Endothelial cell of umbilical vein (primary cell): Measurements from ENCODE around the gene GSN. TPM values are rescaled to one million over a fixed set of nuclear protein-coding genes. Genes with fewer than 3 reads are reported as not detected.

Experiments
- BruUV-seq: library from RNA; stranded (reverse); fragments of 400-500 nt; replicated peaks from 2 replicates; lab custom pipeline; 2021; lab: Mats Ljungman, UMichigan
- CTCF ChIA-PET: fragments of 300-600, 350-600 bp; sonication (Branson Sonifier 250); formaldehyde crosslinking; loops from one replicate; lab custom pipeline; 2021; ENCODE audit warnings: antibody characterized with exemption, inconsistent platforms; lab: Charles Lee
- POLR2A ChIA-PET: fragments of 300-600, 350-600 bp; sonication (Branson Sonifier 250); formaldehyde crosslinking; loops from one replicate; lab custom pipeline; 2021; ENCODE audit warnings: antibody characterized with exemption, inconsistent platforms; lab: Charles Lee
- DNase-seq: peaks from one replicate; pipeline ENCODE4 v3.0.0-alpha.2; 2011; ENCODE audit warnings: low read depth, low spot score
- FAIRE-seq: peaks from 2 replicates; lab custom pipeline; 2011; peaks lifted over from hg19 to GRCh38; lab: Jason Lieb, UNC
- H2AFZ ChIP-seq: 2 replicates; pipeline ENCODE4 v1.6.0; 2012; ENCODE audit warnings: low read depth, low read length, control low read depth, inconsistent platforms
- H3K27ac ChIP-seq: 2 replicates; pipeline ENCODE4 v1.5.1; 2011; ENCODE audit warnings: low read depth, mild to moderate bottlenecking, control low read depth, low read length, moderate library complexity; ENCODE audit not compliant: insufficient read depth
- H3K27me3 ChIP-seq, 2 experiments: 2 replicates each; pipeline versions ENCODE4 v1.6.0 to v1.6.1; 2011; ENCODE audit warnings: low read length in 2 of 2, mixed read lengths in 1 of 2; ENCODE audit not compliant: control insufficient read depth in 2 of 2, insufficient read depth in 2 of 2
- H3K36me3 ChIP-seq, 2 experiments: 2 replicates in 1 of 2; 3 replicates in 1 of 2; pipeline ENCODE4 v1.5.1; 2011; ENCODE audit warnings: low read length in 2 of 2, mild to moderate bottlenecking in 1 of 2, moderate library complexity in 1 of 2; ENCODE audit not compliant: control insufficient read depth in 2 of 2, insufficient read depth in 2 of 2; ENCODE audit errors: extremely low read depth in 1 of 2
- H3K4me1 ChIP-seq: 3 replicates; pipeline ENCODE4 v1.5.1; 2011; ENCODE audit warnings: mild to moderate bottlenecking, low read length; ENCODE audit not compliant: control insufficient read depth, insufficient read depth; ENCODE audit errors: extremely low read depth
- H3K4me2 ChIP-seq: 2 replicates; pipeline ENCODE4 v1.6.1; 2011; ENCODE audit warnings: low read length, control low read depth, mixed read lengths; ENCODE audit not compliant: insufficient read depth
- H3K4me3 ChIP-seq, 3 experiments: fragments of 200-600 bp in 1 of 3; sonication (generic), shearing (Covaris generic) in 1 of 3; replicated peaks in 1 of 3; 2 replicates each; pipeline ENCODE4 v1.5.1; 2011 to 2016; ENCODE audit warnings: control low read depth in 3 of 3, low read length in 3 of 3, mild to moderate bottlenecking in 2 of 3, inconsistent platforms in 1 of 3, low read depth in 1 of 3, moderate library complexity in 1 of 3; ENCODE audit not compliant: insufficient read depth in 1 of 3
- H3K79me2 ChIP-seq: 2 replicates; pipeline ENCODE4 v1.6.0; 2012; ENCODE audit warnings: low read length, inconsistent platforms; ENCODE audit not compliant: control insufficient read depth, insufficient read depth
- H3K9ac ChIP-seq: replicated peaks from 2 replicates; pipeline ENCODE3; 2011; ENCODE audit warnings: low read length, control low read depth; ENCODE audit not compliant: insufficient read depth; ENCODE audit errors: extremely low read depth
- H3K9me1 ChIP-seq: replicated peaks from 3 replicates; pipeline ENCODE4 v1.6.0; 2011; ENCODE audit warnings: mild to moderate bottlenecking, low read length; ENCODE audit not compliant: control insufficient read depth, insufficient read depth; ENCODE audit errors: extremely low read depth
- H3K9me3 ChIP-seq: replicated peaks from 2 replicates; pipeline ENCODE4 v1.5.1; 2012; ENCODE audit warnings: low read length, inconsistent platforms; ENCODE audit not compliant: control insufficient read depth, insufficient read depth
- H4K20me1 ChIP-seq: replicated peaks from 2 replicates; pipeline ENCODE3; 2011; ENCODE audit warnings: mild to moderate bottlenecking, low read length; ENCODE audit not compliant: control insufficient read depth, insufficient read depth; ENCODE audit errors: extremely low read depth
- EZH2 ChIP-seq: IDR thresholded peaks from 2 replicates; pipeline ENCODE4 v1.6.1; 2012; ENCODE audit warnings: borderline replicate concordance, low read depth, mild to moderate bottlenecking, moderate library complexity, low read length, inconsistent platforms; ENCODE audit not compliant: severe bottlenecking
- FOS ChIP-seq: IDR thresholded peaks from 2 replicates; pipeline ENCODE4 v1.6.1; 2011; ENCODE audit warnings: mild to moderate bottlenecking, low read length, moderate library complexity, borderline replicate concordance; ENCODE audit not compliant: insufficient read depth
- GATA2 ChIP-seq: IDR thresholded peaks from 2 replicates; pipeline ENCODE4 v1.7.0; 2011; ENCODE audit warnings: low read depth, mild to moderate bottlenecking, moderate library complexity, mixed read lengths, low read length; ENCODE audit not compliant: insufficient read length, insufficient read depth
- JUN ChIP-seq: IDR thresholded peaks from 2 replicates; pipeline ENCODE4 v1.6.1; 2011; ENCODE audit warnings: borderline replicate concordance, low read depth; ENCODE audit not compliant: insufficient read length, insufficient read depth
- MYC ChIP-seq: IDR thresholded peaks from one replicate; pipeline ENCODE4 v1.6.1; 2011; ENCODE audit warnings: mild to moderate bottlenecking, low read depth, low read length
- POLR2A ChIP-seq: IDR thresholded peaks from 2 replicates; pipeline ENCODE4 v1.6.1; 2012; ENCODE audit warnings: low read depth, mild to moderate bottlenecking, control low read depth, low read length
- POLR2AphosphoS5 ChIP-seq: IDR thresholded peaks from 2 replicates; pipeline ENCODE4 v1.6.1; 2012; ENCODE audit warnings: low read depth, mild to moderate bottlenecking, control low read depth, low read length, moderate library complexity; ENCODE audit not compliant: insufficient read depth
- dilution Hi-C: fragments of 300-500 bp; cut with MboI; formaldehyde crosslinking; loops from one replicate; pipeline ENCODE4 v1.15.0; 2019; ENCODE audit warnings: low sequenced_read_pairs; ENCODE audit not compliant: extremely low pct_ligation_motif_present
- intact Hi-C: fragments of 100-400 bp; cut with micrococcal nuclease; formaldehyde crosslinking; loops from one replicate; pipeline ENCODE4 v1.10.0; 2022
- polyA plus RNA-seq, 4 experiments: library from polyadenylated mRNA; depleted of rRNA in 3 of 4; stranded (reverse) in 3 of 4; unstranded in 1 of 4; fragments of >200 nt; gene quantifications; 2 replicates each; pipeline versions ENCODE4 v1.2.1 to v1.2.3, GENCODE V29; 2011 to 2012; ENCODE audit warnings: missing spikeins in 1 of 4
- total RNA-seq: library from RNA; stranded (reverse); gene quantifications from 2 replicates; pipeline ENCODE4 v1.2.3, GENCODE V29; 2021
- TF ChIP-seq, protein P1 (sequence below), 2 donors: IDR thresholded peaks; 1 replicate in 1 of 2; 2 replicates in 1 of 2; pipeline ENCODE4 v1.5.1; 2011; ENCODE audit warnings: low read length in 2 of 2, mild to moderate bottlenecking in 2 of 2, moderate library complexity in 2 of 2, control low read depth in 1 of 2, inconsistent platforms in 1 of 2, low read depth in 1 of 2; ENCODE audit not compliant: insufficient read depth in 1 of 2; ENCODE audit errors: extremely low read depth in 1 of 2
- TF ChIP-seq, protein P2 (sequence below): IDR thresholded peaks from 2 replicates; pipeline ENCODE4 v1.6.1; 2011; ENCODE audit not compliant: insufficient read depth, insufficient read length

Gene GSN
- total and polyA plus RNA-seq, 2 donors (not counting 3 experiments of a cell fraction or from before 2014, with no cell fraction given) = 130 to 232 TPM

DNA sequence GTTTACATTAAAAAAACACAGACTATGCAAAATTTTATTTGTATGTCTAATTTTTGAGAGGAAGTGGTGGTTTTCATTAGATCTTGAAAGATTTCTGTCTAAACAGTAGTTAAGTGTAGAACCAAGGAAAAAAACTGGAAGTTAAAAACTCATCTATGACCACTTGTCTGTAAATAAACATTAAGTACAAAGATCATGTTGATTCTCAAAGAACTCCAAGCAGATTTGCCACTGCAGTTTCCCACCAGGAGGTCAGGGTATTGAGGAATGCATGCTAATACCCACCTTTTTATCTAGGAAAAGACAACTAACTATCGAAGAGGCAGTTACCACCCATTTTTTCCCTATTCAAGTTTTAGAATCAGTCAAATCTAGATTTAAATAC lies 100.2 kb downstream of the GSN start:
- FAIRE-seq = no peak
- no peaks in the 10 kb centered on the region for H3K9me3 ChIP-seq
- BruUV-seq = no TSS peak
- dilution Hi-C loops (no loop called here), intact Hi-C loops (no loop called here)
- TF ChIP-seq MYC = no peak
- no peak for TF ChIP-seq EZH2
- TF ChIP-seq, protein P1, sequence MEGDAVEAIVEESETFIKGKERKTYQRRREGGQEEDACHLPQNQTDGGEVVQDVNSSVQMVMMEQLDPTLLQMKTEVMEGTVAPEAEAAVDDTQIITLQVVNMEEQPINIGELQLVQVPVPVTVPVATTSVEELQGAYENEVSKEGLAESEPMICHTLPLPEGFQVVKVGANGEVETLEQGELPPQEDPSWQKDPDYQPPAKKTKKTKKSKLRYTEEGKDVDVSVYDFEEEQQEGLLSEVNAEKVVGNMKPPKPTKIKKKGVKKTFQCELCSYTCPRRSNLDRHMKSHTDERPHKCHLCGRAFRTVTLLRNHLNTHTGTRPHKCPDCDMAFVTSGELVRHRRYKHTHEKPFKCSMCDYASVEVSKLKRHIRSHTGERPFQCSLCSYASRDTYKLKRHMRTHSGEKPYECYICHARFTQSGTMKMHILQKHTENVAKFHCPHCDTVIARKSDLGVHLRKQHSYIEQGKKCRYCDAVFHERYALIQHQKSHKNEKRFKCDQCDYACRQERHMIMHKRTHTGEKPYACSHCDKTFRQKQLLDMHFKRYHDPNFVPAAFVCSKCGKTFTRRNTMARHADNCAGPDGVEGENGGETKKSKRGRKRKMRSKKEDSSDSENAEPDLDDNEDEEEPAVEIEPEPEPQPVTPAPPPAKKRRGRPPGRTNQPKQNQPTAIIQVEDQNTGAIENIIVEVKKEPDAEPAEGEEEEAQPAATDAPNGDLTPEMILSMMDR (IDR thresholded peaks at IDR 0.05; ENCODE audit: extremely low read depth in 1 of 2, insufficient read depth in 1 of 2, low read depth in 1 of 2, low read length in 2 of 2) = no peak
- no peak for TF ChIP-seq POLR2A
- TF ChIP-seq JUN = no peak
- TF ChIP-seq POLR2AphosphoS5 = no peak
- no peak for TF ChIP-seq GATA2
- TF ChIP-seq, protein P2, sequence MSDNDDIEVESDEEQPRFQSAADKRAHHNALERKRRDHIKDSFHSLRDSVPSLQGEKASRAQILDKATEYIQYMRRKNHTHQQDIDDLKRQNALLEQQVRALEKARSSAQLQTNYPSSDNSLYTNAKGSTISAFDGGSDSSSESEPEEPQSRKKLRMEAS = no peak
- TF ChIP-seq FOS = no peak
- peaks cover 59% of the 10 kb centered on the region for H3K4me1 ChIP-seq
- POLR2A ChIA-PET = interaction anchor here (1.0 kb wide), 1 partner anchor 14 kb away, joined by 3 read pairs; no protein-coding TSS in a partner anchor
- H3K4me3 ChIP-seq = peak overlapping the region; percentile 2 to 88 (median 78)
- H3K27ac ChIP-seq = peak overlapping the region; percentile 93
- H3K4me2 ChIP-seq = peak overlapping the region; percentile 98
- peaks cover 0 to 2% of the 10 kb centered on the region in 2 experiments for H3K36me3 ChIP-seq
- H2AFZ ChIP-seq = no peak overlapping the region
- H3K79me2 ChIP-seq = peaks cover 56% of the 10 kb centered on the region
- no peaks in the 10 kb centered on the region for H4K20me1 ChIP-seq
- DNase-seq = no peak
- no peaks in the 10 kb centered on the region for H3K9me1 ChIP-seq
- peak overlapping the region; percentile 96 for H3K9ac ChIP-seq
- CTCF ChIA-PET = interaction anchor here (1.2 to 2.2 kb wide), 3 partner anchors 8 to 90 kb away, joined by 3 to 8 read pairs (median 7); no protein-coding TSS in a partner anchor
- H3K27me3 ChIP-seq = no peaks in the 10 kb centered on the region
